Coronary artery (tissue), 2 donors: ENCODE measurements around the gene NUCKS1.

ENCODE experiments used
- DNase-seq: peaks from one replicate; pipeline ENCODE4 v3.0.0-alpha.2; 2017; ENCODE audit warnings: low spot score
- H3K27ac ChIP-seq, 2 donors: fragments of 200-600 bp; sonication (generic); one replicate each; pipeline ENCODE4 v1.5.1; 2016 to 2019
- H3K4me3 ChIP-seq: fragments of 200-600 bp; sonication (generic); 2 replicates; pipeline ENCODE4 v1.5.1; 2016; ENCODE audit warnings: mild to moderate bottlenecking, moderate library complexity
- CTCF ChIP-seq: fragments of 200-600 bp; sonication (generic); IDR thresholded peaks from one replicate; pipeline ENCODE4 v1.5.1; 2019; ENCODE audit warnings: antibody characterized with exemption

The NUCKS1 gene

GRCh38 chr1:205791568-205792180, 41.7 kb upstream of the NUCKS1 start:
- peak; percentile 45 for TF ChIP-seq CTCF
- Histone ChIP-seq H3K4me3 (no peak overlapping the region), H3K27ac (no peak overlapping the region)
- DNase-seq, result no peak

- Histone ChIP-seq H3K4me3 (no peak overlapping the region), H3K27ac (no peak overlapping the region)
These were observed 37.4 kb upstream of the NUCKS1 start for GRCh38 chr1:205787287-205787916.

GRCh38 chr1:205786601-205787000, 36.6 kb upstream of the NUCKS1 start:
- DNase-seq, result no peak
- no peak for TF ChIP-seq CTCF
- no peak overlapping the region for H3K27ac ChIP-seq

More at GRCh38 chr1:205787287-205787916, 37.4 kb upstream of the NUCKS1 start:
- no peak for DNase-seq
- TF ChIP-seq CTCF, result no peak

GRCh38 chr1:205785446-205785845, 35.5 kb upstream of the NUCKS1 start:
- Histone ChIP-seq H3K4me3 (no peak overlapping the region), H3K27ac (no peak overlapping the region)
- no peak for DNase-seq
- no peak for TF ChIP-seq CTCF

More at GRCh38 chr1:205786601-205787000, 36.6 kb upstream of the NUCKS1 start:
- no peak overlapping the region for H3K4me3 ChIP-seq

GRCh38 chr1:205783904-205784303, 33.9 kb upstream of the NUCKS1 start:
- Histone ChIP-seq H3K4me3 (no peak overlapping the region), H3K27ac (peak overlapping the region; percentile 9 to 17)
- DNase-seq, result no peak
- TF ChIP-seq CTCF, result no peak

GRCh38 chr1:205783433-205783795, 33.4 kb upstream of the NUCKS1 start:
- H3K27ac ChIP-seq, result peak overlapping the region; percentile 9 to 49
- DNase-seq, result no peak
- TF ChIP-seq CTCF, result no peak
- H3K4me3 ChIP-seq, result no peak overlapping the region
